HFF-Myc (cell line): ENCODE measurements around the gene CKS2.
"Not testable (repeated sequence)": the region's sequence is repeated elsewhere in the genome, so short reads cannot be mapped to it uniquely, and the experiment has no call there.

Experiments used
- DNase-seq: peaks from one replicate; pipeline ENCODE4 v3.0.0-alpha.2; 2011; ENCODE audit warnings: low read depth; ENCODE audit errors: extremely low read depth
- H3K4me3 ChIP-seq: replicated peaks from 2 replicates; pipeline ENCODE4 v1.5.1; 2011; ENCODE audit warnings: low read depth, mild to moderate bottlenecking, control low read depth, low read length
- CTCF ChIP-seq: IDR thresholded peaks from 2 replicates; pipeline ENCODE4 v1.5.1; 2012; ENCODE audit warnings: mild to moderate bottlenecking, low read depth, low read length, control low read depth; ENCODE audit errors: missing control alignments

CKS2 gene

GRCh38 chr9:89278997-89279739, 31.8 kb upstream of the CKS2 start:
- DNase-seq = peak; percentile 38
- H3K4me3 ChIP-seq = no peak overlapping the region
- TF ChIP-seq CTCF = peak; percentile 63

DNA sequence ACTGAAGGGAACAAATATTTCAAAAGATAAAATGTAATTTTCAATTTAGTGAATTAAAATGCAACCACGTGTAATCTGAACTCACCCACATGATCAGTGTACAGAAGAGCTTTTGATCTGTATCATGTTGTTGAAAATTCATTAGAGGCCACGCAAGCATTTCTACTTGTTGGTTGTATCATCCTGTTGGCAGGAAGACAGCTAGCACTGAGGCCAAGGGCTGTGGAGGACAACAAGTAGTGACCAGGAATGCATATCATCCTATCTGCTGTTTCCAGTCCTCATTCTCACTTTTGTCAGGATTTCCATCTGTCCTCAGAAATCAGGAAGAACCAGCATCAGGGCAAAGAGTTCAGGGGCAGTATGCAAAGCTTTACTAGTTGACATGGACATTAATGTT, 29.9 kb upstream of the CKS2 start:
- DNase-seq = no peak
- no peak overlapping the region for H3K4me3 ChIP-seq
- no peak for TF ChIP-seq CTCF

DNA sequence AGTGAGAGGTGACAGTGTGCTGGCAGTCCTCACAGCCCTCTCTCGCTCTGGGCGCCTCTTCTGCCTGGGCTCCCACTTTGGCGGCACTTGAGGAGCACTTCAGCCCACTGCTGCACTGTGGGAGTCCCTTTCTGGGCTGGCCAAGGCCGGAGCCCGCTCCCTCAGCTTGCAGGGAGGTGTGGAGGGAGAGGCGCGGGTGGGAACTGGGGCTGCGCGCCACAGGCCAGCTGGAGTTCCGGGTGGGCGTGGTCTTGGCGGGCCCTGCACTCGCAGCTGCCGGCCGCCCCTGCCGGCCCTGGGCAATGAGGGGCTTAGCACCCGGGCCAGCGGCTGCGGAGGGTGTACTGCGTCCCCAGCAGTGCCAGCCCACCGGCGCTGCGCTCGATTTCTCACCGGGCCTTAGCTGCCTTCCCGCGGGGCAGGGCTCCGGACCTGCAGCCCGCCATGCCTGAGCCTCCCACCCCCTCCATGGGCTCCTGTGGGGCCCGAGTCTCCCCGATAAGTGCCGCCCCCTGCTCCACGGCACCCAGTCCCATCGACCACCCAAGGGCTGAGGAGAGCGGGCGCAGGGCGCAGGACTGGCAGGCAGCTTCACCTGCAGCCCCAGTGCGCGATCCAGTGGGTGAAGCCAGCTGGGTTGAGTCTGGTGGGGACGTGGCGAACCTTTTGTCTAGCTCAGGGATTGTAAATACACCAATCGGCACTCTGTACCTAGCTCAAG, 28.6 kb upstream of the CKS2 start:
- not testable (repeated sequence) for H3K4me3 ChIP-seq, DNase-seq

GRCh38 chr9:89284076-89284475, 26.9 kb upstream of the CKS2 start:
- TF ChIP-seq CTCF = no peak
- no peak overlapping the region for H3K4me3 ChIP-seq
- no peak for DNase-seq

DNA sequence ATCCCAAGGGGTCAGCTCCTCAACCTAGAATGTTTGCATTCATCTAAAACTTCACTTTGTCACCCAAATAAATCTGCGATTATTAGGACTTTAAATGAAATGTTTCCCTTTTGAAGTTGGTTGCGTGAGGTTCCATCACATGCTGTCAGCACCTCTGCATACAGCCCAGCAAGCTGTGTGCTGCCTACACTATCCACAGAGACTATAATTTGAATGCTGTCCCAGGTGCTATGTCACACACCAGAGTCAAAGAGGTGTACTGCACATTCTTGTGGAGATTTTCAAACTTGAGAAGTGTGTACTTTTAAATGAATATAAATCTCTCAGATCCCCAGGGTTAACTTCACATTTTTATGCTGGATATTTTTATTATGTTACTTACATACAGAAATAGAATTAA, 19.3 kb upstream of the CKS2 start:
- H3K4me3 ChIP-seq = no peak overlapping the region
- TF ChIP-seq CTCF = no peak

GRCh38 chr9:89293014-89293413, 18.0 kb upstream of the CKS2 start:
- no peak for DNase-seq
- TF ChIP-seq CTCF = no peak
- H3K4me3 ChIP-seq = no peak overlapping the region

More for the DNA sequence above, 19.3 kb upstream of the CKS2 start:
- DNase-seq = no peak

DNA sequence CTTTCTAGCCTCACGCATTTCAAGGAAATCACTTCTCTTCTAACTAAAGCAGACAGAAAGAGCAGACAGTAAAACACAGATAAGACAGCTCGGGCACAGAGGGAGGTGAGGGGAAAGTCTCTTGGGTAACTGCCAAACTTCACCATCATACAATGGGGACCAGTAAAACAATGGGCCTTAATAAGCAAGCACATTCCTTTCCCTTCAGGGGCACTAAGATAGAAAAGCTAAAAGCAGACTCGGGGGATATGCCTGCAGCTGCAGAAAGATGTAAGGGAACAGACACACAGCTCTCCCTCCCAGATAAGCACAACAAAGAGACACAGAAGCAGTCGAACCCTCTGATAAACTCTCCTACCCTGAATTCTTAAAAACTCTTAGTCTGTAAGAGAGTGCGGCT, 15.6 kb upstream of the CKS2 start:
- TF ChIP-seq CTCF = no peak
- no peak overlapping the region for H3K4me3 ChIP-seq
- DNase-seq = no peak

DNA sequence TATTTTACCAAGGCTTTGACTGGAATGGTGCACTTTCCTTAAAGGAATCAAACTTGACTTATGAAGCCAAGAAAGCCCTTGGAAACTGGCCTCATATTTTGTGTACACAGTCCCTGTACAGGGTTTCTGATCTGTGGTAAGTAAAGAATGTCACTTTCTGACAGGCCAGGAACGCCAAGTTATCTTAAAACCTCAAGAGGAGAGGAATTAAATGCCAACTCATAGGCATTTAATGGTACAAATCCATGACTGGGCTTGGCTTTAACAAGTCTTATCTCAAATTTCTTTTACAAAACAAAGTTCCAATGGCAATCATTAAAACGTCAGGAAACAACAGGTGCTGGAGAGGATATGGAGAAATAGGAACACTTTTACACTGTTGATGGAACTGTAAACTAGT, 9.0 kb upstream of the CKS2 start:
- not testable (repeated sequence) for H3K4me3 ChIP-seq, DNase-seq
